GM23338 (cell line): ENCODE measurements around the gene KIAA1217. TPM values are rescaled to one million over a fixed set of nuclear protein-coding genes. Genes with fewer than 3 reads are reported as not detected.

ENCODE experiments used
- ATAC-seq: fragments of 200-7000 bp; cut with Tn5 transposase; 3 replicates; pipeline ENCODE4 v1.9.1; 2020
- DNase-seq: peaks from one replicate; pipeline ENCODE4 v3.0.0-alpha.2; 2015; ENCODE audit warnings: low spot score
- H2AFZ ChIP-seq: fragments of 200-600 bp; sonication (generic); 2 replicates; pipeline ENCODE4 v1.8.0; 2016; ENCODE audit warnings: antibody characterized with exemption, mild to moderate bottlenecking, moderate library complexity
- H3F3A ChIP-seq: fragments of 200-600 bp; sonication (generic); replicated peaks from 2 replicates; pipeline ENCODE4 v1.8.0; 2017; ENCODE audit warnings: antibody characterized with exemption, mixed run types, low read depth
- H3K27ac ChIP-seq: fragments of 200-600 bp; sonication (generic); 2 replicates; pipeline ENCODE4 v1.6.1; 2016; ENCODE audit warnings: low read depth
- H3K27me3 ChIP-seq: fragments of 200-600 bp; sonication (generic); 2 replicates; pipeline ENCODE4 v1.8.0; 2016; ENCODE audit warnings: mild to moderate bottlenecking, mixed run types, moderate library complexity; ENCODE audit not compliant: insufficient read depth
- H3K36me3 ChIP-seq: fragments of 200-600 bp; sonication (generic); 2 replicates; pipeline ENCODE4 v1.8.0; 2016; ENCODE audit warnings: mild to moderate bottlenecking; ENCODE audit not compliant: insufficient read depth
- H3K4me1 ChIP-seq: fragments of 200-600 bp; sonication (generic); 2 replicates; pipeline ENCODE4 v1.8.0; 2016; ENCODE audit warnings: mild to moderate bottlenecking, moderate library complexity; ENCODE audit not compliant: insufficient read depth
- H3K4me2 ChIP-seq: fragments of 200-600 bp; sonication (generic); 2 replicates; pipeline ENCODE4 v1.7.1; 2017; ENCODE audit warnings: mixed run types
- H3K4me3 ChIP-seq: fragments of 200-600 bp; sonication (generic); 2 replicates; pipeline ENCODE4 v1.6.1; 2016; ENCODE audit warnings: mixed run types
- H3K79me2 ChIP-seq: fragments of 200-600 bp; sonication (generic); replicated peaks from 2 replicates; pipeline ENCODE4 v1.8.0; 2017; ENCODE audit warnings: mild to moderate bottlenecking; ENCODE audit not compliant: insufficient read depth
- H3K9me2 ChIP-seq: fragments of 200-600 bp; sonication (generic); 2 replicates; pipeline ENCODE4 v1.8.0; 2017; ENCODE audit not compliant: insufficient read depth
- H4K20me1 ChIP-seq: fragments of 200-600 bp; sonication (generic); replicated peaks from 2 replicates; pipeline ENCODE4 v1.8.0; 2017; ENCODE audit warnings: mild to moderate bottlenecking; ENCODE audit not compliant: insufficient read depth
- H3K27ac Mint-ChIP-seq: 2 replicates; pipeline ENCODE4 v1.8.0; 2020; ENCODE audit warnings: inconsistent platforms, mild to moderate bottlenecking, moderate library complexity, mixed read lengths
- H3K27me3 Mint-ChIP-seq: 3 replicates; pipeline ENCODE4 v1.8.0; 2022; ENCODE audit warnings: low read depth, mild to moderate bottlenecking, moderate library complexity, mixed read lengths, inconsistent platforms; ENCODE audit not compliant: insufficient read depth, poor library complexity
- H3K36me3 Mint-ChIP-seq: 3 replicates; pipeline ENCODE4 v1.8.0; 2021; ENCODE audit warnings: low read depth, mild to moderate bottlenecking, inconsistent platforms, moderate library complexity, mixed read lengths
- H3K4me1 Mint-ChIP-seq: 3 replicates; pipeline ENCODE4 v1.8.0; 2020; ENCODE audit warnings: mild to moderate bottlenecking, inconsistent platforms, mixed read lengths
- H3K4me3 Mint-ChIP-seq: 3 replicates; pipeline ENCODE4 v1.8.0; 2021; ENCODE audit warnings: moderate library complexity, mild to moderate bottlenecking, inconsistent platforms, mixed read lengths
- H3K9me3 Mint-ChIP-seq: 3 replicates; pipeline ENCODE4 v1.8.0; 2020; ENCODE audit warnings: moderate library complexity, mild to moderate bottlenecking, inconsistent platforms, mixed read lengths
- CREB1 ChIP-seq: fragments of 250-450 bp; sonication (Bioruptor Pico); IDR thresholded peaks from 2 replicates; pipeline ENCODE4 v1.5.0; 2020; ENCODE audit warnings: low read depth, mild to moderate bottlenecking, moderate library complexity
- EZH2 ChIP-seq: fragments of 200-600 bp; sonication (generic); IDR thresholded peaks from one replicate; pipeline ENCODE4 v1.8.0; 2017; ENCODE audit warnings: antibody characterized with exemption, mild to moderate bottlenecking, low read depth; ENCODE audit not compliant: unreplicated experiment
- NANOG ChIP-seq: IDR thresholded peaks from 2 replicates; pipeline ENCODE4 v1.6.1; 2016; ENCODE audit warnings: antibody characterized with exemption, borderline replicate concordance
- ZNF114 ChIP-seq: fragments of 250-450 bp; sonication (Bioruptor Pico); IDR thresholded peaks from 2 replicates; pipeline ENCODE4 v1.5.0; 2020; ENCODE audit warnings: mild to moderate bottlenecking, moderate library complexity
- ZNF331 ChIP-seq: fragments of 250-450 bp; sonication (Bioruptor Pico); IDR thresholded peaks from 2 replicates; pipeline ENCODE4 v1.5.0; 2020; ENCODE audit warnings: low read depth, mild to moderate bottlenecking, moderate library complexity
- polyA plus RNA-seq: library from polyadenylated mRNA; unstranded; fragments of >200 nt; fragmentation: Nextera tagmentation; extraction: Ambion mirVana; gene quantifications from 2 replicates; pipeline ENCODE4 v1.2.1, GENCODE V29; 2016
- total RNA-seq: library from RNA; depleted of rRNA; stranded (reverse); fragments of >200 nt; shearing (Covaris generic); gene quantifications from 2 replicates; pipeline ENCODE4 v1.2.3, GENCODE V29; 2014
- TF ChIP-seq, protein P1 (sequence below): IDR thresholded peaks from one replicate; pipeline ENCODE4 v1.6.1; 2018; ENCODE audit warnings: antibody characterized with exemption; ENCODE audit not compliant: unreplicated experiment
- TF ChIP-seq, protein P2 (sequence below): fragments of 250-450 bp; sonication (Bioruptor Pico); IDR thresholded peaks from 2 replicates; pipeline ENCODE4 v1.5.0; 2020; ENCODE audit warnings: mild to moderate bottlenecking, moderate library complexity

The KIAA1217 gene
- total and polyA plus RNA-seq, 2 experiments from 2014 or later = 6.4 to 9.1 TPM

GRCh38 chr10:24306507-24306875 is 97.6 kb downstream of the KIAA1217 start:
- ATAC-seq (no peak), DNase-seq (no peak)
- no peak overlapping the region for H3K27ac ChIP-seq
- H3K4me3 Mint-ChIP-seq = no peak overlapping the region
- H3K4me1 ChIP-seq = no peaks in the 10 kb centered on the region
- TF ChIP-seq, protein P1, sequence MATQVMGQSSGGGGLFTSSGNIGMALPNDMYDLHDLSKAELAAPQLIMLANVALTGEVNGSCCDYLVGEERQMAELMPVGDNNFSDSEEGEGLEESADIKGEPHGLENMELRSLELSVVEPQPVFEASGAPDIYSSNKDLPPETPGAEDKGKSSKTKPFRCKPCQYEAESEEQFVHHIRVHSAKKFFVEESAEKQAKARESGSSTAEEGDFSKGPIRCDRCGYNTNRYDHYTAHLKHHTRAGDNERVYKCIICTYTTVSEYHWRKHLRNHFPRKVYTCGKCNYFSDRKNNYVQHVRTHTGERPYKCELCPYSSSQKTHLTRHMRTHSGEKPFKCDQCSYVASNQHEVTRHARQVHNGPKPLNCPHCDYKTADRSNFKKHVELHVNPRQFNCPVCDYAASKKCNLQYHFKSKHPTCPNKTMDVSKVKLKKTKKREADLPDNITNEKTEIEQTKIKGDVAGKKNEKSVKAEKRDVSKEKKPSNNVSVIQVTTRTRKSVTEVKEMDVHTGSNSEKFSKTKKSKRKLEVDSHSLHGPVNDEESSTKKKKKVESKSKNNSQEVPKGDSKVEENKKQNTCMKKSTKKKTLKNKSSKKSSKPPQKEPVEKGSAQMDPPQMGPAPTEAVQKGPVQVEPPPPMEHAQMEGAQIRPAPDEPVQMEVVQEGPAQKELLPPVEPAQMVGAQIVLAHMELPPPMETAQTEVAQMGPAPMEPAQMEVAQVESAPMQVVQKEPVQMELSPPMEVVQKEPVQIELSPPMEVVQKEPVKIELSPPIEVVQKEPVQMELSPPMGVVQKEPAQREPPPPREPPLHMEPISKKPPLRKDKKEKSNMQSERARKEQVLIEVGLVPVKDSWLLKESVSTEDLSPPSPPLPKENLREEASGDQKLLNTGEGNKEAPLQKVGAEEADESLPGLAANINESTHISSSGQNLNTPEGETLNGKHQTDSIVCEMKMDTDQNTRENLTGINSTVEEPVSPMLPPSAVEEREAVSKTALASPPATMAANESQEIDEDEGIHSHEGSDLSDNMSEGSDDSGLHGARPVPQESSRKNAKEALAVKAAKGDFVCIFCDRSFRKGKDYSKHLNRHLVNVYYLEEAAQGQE = no peak
- TF ChIP-seq CREB1 (CRISPR knock-in tag) (no peak), NANOG (no peak), EZH2 (no peak)
- no peak overlapping the region for H3K27ac Mint-ChIP-seq
- H2AFZ ChIP-seq = no peak overlapping the region
- H3K36me3 Mint-ChIP-seq = no peaks in the 10 kb centered on the region
- H3K4me1 Mint-ChIP-seq = peaks cover 11% of the 10 kb centered on the region
- no peaks in the 10 kb centered on the region for H3K36me3 ChIP-seq
- no peaks in the 10 kb centered on the region for H3K27me3 ChIP-seq
- no peak overlapping the region for H3K4me2 ChIP-seq
- no peaks in the 10 kb centered on the region for H3K9me3 Mint-ChIP-seq
- no peaks in the 10 kb centered on the region for H3F3A ChIP-seq
- no peak overlapping the region for H3K4me3 ChIP-seq
- no peaks in the 10 kb centered on the region for H3K79me2 ChIP-seq
- peaks cover 4% of the 10 kb centered on the region for H3K27me3 Mint-ChIP-seq
- H3K9me2 ChIP-seq = peaks cover 10% of the 10 kb centered on the region; the same call in 1 of the 2 replicates
- no peaks in the 10 kb centered on the region for H4K20me1 ChIP-seq

- Histone ChIP-seq H3K27ac (no peak overlapping the region), H3K79me2 (no peaks in the 10 kb centered on the region), H3K27me3 (no peaks in the 10 kb centered on the region), H3K9me2 (peaks cover 10% of the 10 kb centered on the region; the same call in 1 of the 2 replicates), H2AFZ (no peak overlapping the region), H3K4me2 (no peak overlapping the region), H3F3A (no peaks in the 10 kb centered on the region), H3K36me3 (no peaks in the 10 kb centered on the region), H4K20me1 (no peaks in the 10 kb centered on the region), H3K4me3 (no peak overlapping the region), H3K4me1 (no peaks in the 10 kb centered on the region)
- Mint-ChIP-seq H3K36me3 (no peaks in the 10 kb centered on the region), H3K4me1 (peaks cover 11% of the 10 kb centered on the region), H3K9me3 (no peaks in the 10 kb centered on the region), H3K27ac (no peak overlapping the region), H3K27me3 (peaks cover 4% of the 10 kb centered on the region), H3K4me3 (no peak overlapping the region)
- ATAC-seq (no peak), DNase-seq (no peak)
- TF ChIP-seq NANOG (no peak), ZNF331 (CRISPR knock-in tag) (no peak), ZNF114 (no peak), CREB1 (CRISPR knock-in tag) (no peak)
- TF ChIP-seq, protein P2, sequence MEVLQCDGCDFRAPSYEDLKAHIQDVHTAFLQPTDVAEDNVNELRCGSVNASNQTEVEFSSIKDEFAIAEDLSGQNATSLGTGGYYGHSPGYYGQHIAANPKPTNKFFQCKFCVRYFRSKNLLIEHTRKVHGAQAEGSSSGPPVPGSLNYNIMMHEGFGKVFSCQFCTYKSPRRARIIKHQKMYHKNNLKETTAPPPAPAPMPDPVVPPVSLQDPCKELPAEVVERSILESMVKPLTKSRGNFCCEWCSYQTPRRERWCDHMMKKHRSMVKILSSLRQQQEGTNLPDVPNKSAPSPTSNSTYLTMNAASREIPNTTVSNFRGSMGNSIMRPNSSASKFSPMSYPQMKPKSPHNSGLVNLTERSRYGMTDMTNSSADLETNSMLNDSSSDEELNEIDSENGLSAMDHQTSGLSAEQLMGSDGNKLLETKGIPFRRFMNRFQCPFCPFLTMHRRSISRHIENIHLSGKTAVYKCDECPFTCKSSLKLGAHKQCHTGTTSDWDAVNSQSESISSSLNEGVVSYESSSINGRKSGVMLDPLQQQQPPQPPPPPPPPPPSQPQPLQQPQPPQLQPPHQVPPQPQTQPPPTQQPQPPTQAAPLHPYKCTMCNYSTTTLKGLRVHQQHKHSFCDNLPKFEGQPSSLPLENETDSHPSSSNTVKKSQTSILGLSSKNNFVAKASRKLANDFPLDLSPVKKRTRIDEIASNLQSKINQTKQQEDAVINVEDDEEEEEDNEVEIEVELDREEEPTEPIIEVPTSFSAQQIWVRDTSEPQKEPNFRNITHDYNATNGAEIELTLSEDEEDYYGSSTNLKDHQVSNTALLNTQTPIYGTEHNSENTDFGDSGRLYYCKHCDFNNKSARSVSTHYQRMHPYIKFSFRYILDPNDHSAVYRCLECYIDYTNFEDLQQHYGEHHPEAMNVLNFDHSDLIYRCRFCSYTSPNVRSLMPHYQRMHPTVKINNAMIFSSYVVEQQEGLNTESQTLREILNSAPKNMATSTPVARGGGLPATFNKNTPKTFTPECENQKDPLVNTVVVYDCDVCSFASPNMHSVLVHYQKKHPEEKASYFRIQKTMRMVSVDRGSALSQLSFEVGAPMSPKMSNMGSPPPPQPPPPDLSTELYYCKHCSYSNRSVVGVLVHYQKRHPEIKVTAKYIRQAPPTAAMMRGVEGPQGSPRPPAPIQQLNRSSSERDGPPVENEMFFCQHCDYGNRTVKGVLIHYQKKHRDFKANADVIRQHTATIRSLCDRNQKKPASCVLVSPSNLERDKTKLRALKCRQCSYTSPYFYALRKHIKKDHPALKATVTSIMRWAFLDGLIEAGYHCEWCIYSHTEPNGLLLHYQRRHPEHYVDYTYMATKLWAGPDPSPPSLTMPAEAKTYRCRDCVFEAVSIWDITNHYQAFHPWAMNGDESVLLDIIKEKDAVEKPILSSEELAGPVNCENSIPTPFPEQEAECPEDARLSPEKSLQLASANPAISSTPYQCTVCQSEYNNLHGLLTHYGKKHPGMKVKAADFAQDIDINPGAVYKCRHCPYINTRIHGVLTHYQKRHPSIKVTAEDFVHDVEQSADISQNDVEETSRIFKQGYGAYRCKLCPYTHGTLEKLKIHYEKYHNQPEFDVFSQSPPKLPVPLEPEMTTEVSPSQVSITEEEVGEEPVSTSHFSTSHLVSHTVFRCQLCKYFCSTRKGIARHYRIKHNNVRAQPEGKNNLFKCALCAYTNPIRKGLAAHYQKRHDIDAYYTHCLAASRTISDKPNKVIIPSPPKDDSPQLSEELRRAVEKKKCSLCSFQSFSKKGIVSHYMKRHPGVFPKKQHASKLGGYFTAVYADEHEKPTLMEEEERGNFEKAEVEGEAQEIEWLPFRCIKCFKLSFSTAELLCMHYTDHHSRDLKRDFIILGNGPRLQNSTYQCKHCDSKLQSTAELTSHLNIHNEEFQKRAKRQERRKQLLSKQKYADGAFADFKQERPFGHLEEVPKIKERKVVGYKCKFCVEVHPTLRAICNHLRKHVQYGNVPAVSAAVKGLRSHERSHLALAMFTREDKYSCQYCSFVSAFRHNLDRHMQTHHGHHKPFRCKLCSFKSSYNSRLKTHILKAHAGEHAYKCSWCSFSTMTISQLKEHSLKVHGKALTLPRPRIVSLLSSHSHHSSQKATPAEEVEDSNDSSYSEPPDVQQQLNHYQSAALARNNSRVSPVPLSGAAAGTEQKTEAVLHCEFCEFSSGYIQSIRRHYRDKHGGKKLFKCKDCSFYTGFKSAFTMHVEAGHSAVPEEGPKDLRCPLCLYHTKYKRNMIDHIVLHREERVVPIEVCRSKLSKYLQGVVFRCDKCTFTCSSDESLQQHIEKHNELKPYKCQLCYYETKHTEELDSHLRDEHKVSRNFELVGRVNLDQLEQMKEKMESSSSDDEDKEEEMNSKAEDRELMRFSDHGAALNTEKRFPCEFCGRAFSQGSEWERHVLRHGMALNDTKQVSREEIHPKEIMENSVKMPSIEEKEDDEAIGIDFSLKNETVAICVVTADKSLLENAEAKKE (CRISPR knock-in tag) = no peak
- TF ChIP-seq, protein P1 = no peak
Observed at GRCh38 chr10:24307116-24307515, 98.2 kb downstream of the KIAA1217 start.
